ENCODE data around the gene DHRS13.
"Not testable (repeated sequence)": the region's sequence is repeated elsewhere in the genome, so short reads cannot be mapped to it uniquely, and the experiment has no call there.

The DHRS13 gene

DNA sequence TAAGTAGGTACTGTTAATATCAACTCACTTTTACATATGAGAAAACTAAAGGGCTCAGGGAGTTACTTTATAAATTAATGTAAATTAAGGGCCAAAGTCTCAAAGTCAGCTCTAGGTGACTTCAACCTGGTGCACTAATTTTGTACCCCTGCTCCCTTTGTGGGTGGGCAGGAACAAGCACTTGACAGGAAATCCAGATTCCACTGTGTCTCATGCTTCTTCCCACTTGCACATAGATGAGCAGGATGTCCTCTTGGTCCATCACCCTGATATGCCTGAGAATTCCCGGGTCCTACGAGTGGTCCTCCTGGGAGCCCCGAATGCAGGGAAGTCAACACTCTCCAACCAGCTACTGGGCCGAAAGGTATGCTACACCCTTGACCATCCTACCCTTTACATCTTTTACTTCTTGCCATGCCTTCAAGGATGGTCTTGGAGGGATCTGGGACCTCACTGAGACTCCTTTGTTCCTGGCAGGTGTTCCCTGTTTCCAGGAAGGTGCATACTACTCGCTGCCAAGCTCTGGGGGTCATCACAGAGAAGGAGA is 46.8 kb downstream of the DHRS13 start:
- no peak for DNase-seq (ENCODE audit: low read depth)
- TF ChIP-seq, protein P1, sequence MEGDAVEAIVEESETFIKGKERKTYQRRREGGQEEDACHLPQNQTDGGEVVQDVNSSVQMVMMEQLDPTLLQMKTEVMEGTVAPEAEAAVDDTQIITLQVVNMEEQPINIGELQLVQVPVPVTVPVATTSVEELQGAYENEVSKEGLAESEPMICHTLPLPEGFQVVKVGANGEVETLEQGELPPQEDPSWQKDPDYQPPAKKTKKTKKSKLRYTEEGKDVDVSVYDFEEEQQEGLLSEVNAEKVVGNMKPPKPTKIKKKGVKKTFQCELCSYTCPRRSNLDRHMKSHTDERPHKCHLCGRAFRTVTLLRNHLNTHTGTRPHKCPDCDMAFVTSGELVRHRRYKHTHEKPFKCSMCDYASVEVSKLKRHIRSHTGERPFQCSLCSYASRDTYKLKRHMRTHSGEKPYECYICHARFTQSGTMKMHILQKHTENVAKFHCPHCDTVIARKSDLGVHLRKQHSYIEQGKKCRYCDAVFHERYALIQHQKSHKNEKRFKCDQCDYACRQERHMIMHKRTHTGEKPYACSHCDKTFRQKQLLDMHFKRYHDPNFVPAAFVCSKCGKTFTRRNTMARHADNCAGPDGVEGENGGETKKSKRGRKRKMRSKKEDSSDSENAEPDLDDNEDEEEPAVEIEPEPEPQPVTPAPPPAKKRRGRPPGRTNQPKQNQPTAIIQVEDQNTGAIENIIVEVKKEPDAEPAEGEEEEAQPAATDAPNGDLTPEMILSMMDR (conservative IDR thresholded peaks at IDR 0.05; ENCODE audit: low read depth, low read length) = no peak
- no peak overlapping the region for H3K4me3 ChIP-seq (ENCODE audit: low read length)

DNA sequence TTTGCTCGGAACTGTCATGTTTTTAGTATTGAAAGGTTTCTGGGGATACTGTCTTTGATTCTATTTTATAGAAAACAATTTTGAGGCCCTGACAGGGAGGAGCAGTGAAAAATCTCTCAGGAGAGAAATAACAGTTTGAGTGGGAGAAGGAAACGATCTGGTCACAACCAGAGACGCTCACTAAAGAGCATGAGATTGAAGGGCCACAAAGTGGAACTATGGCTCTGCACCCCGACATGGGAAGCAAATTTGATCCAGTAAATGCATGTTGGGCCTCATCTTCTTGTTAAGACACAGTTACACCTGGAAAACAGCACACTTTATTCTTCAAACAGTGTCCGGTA is 47.6 kb downstream of the DHRS13 start:
- peak overlapping the region; percentile 90 for H3K4me3 ChIP-seq (ENCODE audit: low read length)
- TF ChIP-seq, protein P1 (conservative IDR thresholded peaks at IDR 0.05; ENCODE audit: low read depth, low read length) = no peak
- no peak for DNase-seq (ENCODE audit: low read depth)

DNA sequence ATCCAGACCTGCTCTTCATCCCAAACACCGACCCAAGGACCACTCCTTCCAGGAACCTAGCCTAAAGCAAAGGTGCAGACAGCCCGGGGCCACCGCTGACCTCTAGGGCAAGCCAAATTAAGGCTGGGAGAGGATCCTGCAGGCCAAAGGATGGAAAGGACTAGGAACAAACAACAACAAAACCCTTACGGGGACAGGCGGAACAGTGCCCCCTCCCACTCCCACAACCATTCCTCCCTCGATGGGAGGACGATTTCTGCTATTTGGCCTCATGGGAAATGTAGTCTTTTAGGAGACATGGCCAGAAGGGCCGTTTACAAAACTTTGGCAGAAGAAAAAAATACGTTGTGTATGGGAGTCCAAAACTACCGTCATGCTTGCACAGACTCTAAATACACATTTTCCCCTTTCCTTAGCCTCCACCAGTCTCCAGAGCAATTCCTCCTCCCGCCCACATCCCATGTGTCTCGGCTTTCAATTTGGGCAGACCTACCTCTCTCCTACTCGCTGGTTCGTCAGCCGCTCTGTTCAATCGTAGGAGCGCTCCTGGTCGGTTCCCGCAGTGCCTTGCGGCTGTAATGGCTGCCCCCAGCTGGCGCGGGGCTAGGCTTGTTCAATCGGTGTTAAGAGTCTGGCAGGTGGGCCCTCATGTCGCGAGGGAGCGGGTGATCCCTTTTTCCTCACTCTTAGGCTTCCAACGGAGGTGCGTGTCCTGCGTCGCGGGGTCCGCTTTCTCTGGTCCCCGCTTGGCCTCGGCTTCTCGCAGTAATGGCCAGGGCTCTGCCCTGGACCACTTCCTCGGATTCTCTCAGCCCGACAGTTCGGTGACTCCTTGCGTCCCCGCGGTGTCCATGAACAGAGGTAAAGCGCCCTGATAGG is 48.2 kb downstream of the DHRS13 start, which contains the start of gene ERAL1:
TSS of gene ERAL1 (plus strand) at position 560 of the 879 bp plus-strand sequence. CDS start at position 579, 19 bp downstream.
- TF ChIP-seq, protein P1 (conservative IDR thresholded peaks at IDR 0.05; ENCODE audit: low read depth, low read length) = no peak
- peak; percentile 52 for DNase-seq (ENCODE audit: low read depth)
- peak within 1 kb of the TSS; percentile 90 for H3K4me3 ChIP-seq (ENCODE audit: low read length)

DNA sequence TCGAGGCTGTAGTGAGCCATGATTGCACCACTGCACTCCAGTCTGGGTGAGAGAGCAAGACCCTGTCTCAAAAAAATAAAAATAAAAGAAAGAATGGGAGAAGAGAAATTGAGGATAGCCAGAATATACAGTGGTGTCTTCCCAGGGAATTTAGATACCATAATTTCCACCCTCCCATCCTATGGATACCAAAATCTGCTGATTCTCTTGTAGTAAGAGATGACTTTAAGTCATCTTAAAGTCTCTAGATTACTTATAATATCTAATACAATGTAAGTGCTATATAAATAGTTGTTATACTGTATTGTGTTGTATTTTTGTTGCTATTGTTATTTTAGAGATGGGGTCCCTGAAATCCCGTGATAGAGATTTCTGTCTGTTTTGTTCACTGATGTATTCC is 49.6 kb downstream of the DHRS13 start:
- TF ChIP-seq, protein P1 (conservative IDR thresholded peaks at IDR 0.05; ENCODE audit: low read depth, low read length) = no peak
- H3K4me3 ChIP-seq (ENCODE audit: low read length) = no peak overlapping the region
- no peak for DNase-seq (ENCODE audit: low read depth)

DNA sequence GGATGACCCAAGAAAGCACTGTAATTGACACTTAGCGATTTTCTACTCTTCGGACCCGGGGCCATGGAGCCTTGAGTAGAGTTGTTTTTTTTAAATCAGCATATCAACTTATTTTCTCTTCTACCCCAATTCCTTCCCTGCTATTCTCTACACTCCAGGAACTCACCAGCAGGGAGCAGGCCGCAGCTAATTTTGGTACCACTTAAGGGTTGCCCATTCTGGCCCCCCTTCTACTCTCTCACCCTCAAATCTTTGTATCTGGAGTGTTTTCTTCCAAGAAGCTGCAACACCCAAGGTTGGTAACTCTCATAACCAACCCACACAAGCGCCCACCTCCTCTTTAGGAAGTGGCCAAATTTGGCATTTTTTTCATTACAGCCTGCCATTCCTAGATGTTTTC is 53.6 kb downstream of the DHRS13 start:
- H3K4me3 ChIP-seq (ENCODE audit: low read length) = no peak overlapping the region
- TF ChIP-seq, protein P1 (conservative IDR thresholded peaks at IDR 0.05; ENCODE audit: low read depth, low read length) = peak; percentile 14
- no peak for DNase-seq (ENCODE audit: low read depth)

DNA sequence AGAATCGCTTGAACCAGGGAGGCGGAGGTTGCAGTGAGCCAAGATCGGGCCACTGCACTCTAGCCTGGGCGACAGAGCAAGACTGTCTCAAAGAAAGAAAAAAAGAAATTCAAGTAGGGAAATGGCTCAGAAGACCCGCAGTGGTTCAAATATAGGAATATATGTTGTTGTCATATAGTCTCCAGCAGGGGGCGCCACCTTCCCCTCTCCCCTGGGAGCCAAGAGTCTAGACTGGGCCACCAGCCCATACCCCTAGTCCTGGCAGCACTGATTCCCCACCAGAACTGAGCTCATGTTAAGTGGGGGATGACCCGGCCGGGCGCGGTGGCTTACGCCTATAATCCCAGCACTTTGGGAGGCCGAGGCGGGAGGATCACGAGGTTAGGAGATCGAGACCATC is 54.2 kb downstream of the DHRS13 start:
- not testable (repeated sequence) for H3K4me3 ChIP-seq (ENCODE audit: low read length); DNase-seq (ENCODE audit: low read depth)
- TF ChIP-seq, protein P1 (conservative IDR thresholded peaks at IDR 0.05; ENCODE audit: low read depth, low read length) = peak; percentile 33

Measured in retinal pigment epithelial cell (primary cell).